Ureter (tissue), 1 donor: ENCODE results near the gene HAGH. TPM values are rescaled to one million over a fixed set of nuclear protein-coding genes. Genes with fewer than 3 reads are reported as not detected.

ENCODE experiments used
- DNase-seq: peaks from one replicate; pipeline ENCODE4 v3.0.0-alpha.2; 2020; ENCODE audit warnings: low spot score
- total RNA-seq: library from RNA; stranded (reverse); gene quantifications from one replicate; pipeline ENCODE4 v1.2.4, GENCODE V29; 2023
- donor health status: DM: yes; HTN: yes; CAD: no.

HAGH gene
- total RNA-seq, 1 donor from 2014 or later = 37.5 TPM

DNA sequence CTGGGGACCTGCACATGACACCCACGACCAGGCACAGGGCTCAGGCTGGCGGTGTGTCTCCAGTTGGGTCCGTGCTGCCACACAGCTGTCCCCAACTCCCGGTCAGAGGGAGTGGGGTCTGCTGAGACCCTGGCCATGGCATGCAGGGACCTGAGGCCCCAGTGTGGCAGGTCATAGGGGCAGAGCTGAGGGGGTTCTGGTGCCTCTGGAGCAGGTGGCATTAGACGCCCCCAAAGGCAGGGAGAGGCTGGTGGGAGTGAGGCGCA, 39.6 kb downstream of the HAGH start:
- no peak for DNase-seq

- peak; percentile 41 for DNase-seq
These were observed 40.2 kb downstream of the HAGH start for GRCh38 chr16:1786242-1787055.

GRCh38 chr16:1785846-1786170, 40.8 kb downstream of the HAGH start:
- DNase-seq = no peak

DNA sequence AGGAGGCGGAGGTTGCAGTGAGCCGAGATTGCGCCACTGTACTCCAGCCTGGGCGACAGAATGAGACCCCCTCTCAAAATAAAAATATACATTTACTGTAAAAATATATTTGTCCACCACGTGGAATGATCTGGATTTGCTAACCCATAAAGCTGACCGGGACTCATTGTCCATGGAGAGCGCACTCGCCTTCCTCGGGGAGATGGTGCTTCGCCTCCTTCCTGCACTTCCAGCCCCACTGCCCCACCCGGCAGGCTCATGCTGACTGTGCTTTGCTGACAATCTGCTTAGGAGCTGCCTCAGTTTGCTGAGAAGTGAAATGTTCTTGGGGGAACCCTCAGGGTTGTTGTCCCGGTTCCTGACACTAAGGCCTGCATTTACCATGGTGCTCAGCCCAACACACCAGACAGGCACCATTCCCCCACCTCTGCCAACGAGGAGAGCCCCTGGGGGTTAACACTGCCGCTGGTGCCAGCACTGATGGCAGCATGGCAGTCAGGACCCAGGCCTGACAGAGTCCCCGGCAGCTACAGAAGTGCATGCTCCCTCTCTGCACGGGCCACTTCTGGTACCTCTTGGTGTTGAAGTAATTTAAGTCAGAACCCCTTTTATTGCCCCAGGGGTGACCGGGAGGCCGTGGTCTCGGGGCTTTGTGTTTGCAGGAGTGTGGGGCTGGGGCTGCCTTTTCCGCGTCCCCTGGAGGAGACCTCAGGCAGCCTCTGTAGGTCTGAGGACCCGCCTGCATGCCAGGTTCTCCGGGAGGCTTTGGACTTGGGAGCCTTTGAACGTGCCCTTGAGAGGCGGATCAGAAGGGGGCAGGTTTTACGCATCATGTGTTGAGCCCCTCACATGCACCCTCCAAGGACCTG, 41.4 kb downstream of the HAGH start:
- peak; percentile 44 for DNase-seq

GRCh38 chr16:1782408-1783264, 44.0 kb downstream of the HAGH start, which contains the start of the genes NUBP2 and SPSB3:
NUBP2 (plus strand) TSS chr16:1782960; CDS start chr16:1783021, 61 bp downstream.
SPSB3 (minus strand) TSS chr16:1782571; CDS start chr16:1781483, 1,088 bp downstream.
- peak; percentile 100 for DNase-seq

GRCh38 chr16:1781758-1782407, 44.7 kb downstream of the HAGH start:
- no peak for DNase-seq

- no peak for DNase-seq
These were observed 45.4 kb downstream of the HAGH start for GRCh38 chr16:1781254-1781653.

DNA sequence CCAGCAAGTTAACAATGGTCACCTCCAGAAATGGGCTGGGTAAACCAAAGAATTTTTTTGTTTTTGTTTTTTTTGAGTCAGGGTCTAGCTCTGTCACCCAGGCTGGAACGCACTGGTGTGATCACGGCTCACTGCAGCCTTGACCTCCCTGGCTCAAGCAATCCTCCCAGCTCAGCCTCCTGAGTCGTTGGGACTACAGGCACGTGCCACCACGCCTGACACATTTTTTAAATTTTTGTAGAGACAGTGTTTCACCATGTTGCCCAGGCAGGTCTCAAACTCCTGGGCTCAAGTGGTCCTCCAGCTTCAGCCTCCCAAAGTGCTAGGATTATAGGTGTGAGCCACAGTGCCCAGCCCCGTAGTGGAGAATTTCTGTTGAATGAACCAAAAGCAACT, 46.0 kb downstream of the HAGH start:
- no peak for DNase-seq

- DNase-seq = no peak
These were observed 46.6 kb downstream of the HAGH start for GRCh38 chr16:1779741-1780676.

DNA sequence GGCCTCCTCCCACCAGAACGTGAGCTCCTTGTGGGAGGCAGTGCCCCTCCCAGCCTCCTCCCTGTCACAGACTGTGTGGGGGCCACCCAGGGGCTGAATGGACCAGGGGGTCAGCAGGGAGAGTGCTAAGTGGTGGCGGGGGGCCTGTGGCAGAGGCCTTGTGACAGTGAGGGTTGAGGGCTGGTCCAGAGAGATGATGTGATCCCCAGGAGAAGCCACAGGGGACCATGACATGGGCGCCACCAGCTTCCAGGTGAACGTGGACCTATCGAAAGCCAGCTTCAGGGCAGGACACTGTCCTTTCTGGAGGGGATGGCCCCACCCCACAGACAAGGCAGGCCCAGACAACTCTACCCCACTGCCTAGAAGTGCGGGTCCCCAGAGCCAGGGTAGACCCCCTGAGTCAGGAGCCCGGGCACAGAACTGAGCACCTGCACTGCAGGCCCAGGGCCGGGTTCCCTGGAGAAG, 47.4 kb downstream of the HAGH start:
- no peak for DNase-seq

GRCh38 chr16:1778200-1779179, 48.1 kb downstream of the HAGH start:
- DNase-seq = no peak

- DNase-seq = no peak
These were observed 49.0 kb downstream of the HAGH start for GRCh38 chr16:1777375-1778199.

GRCh38 chr16:1776991-1777374, 49.6 kb downstream of the HAGH start:
- DNase-seq = no peak

DNA sequence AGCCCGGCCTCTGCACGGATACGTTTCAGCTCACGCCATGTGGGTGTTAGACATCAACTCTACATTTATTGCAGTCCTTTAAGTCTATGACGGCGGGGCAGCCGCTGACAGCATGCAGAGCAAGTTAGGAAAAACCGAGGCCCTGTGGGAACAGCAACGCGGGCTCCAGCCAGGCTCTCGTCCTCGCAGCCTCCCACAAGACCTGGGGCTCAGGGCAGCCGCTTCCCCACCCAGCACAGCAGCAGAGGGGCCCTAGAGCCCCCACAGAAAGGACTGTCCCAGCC, 50.0 kb downstream of the HAGH start:
- no peak for DNase-seq

GRCh38 chr16:1775846-1776671, 50.6 kb downstream of the HAGH start:
- DNase-seq = no peak

GRCh38 chr16:1775006-1775845, 51.4 kb downstream of the HAGH start:
- DNase-seq = no peak

- no peak for DNase-seq
These were observed 52.2 kb downstream of the HAGH start for GRCh38 chr16:1774448-1774780.
